ENCODE measurements around the gene HSPA14. TPM values are rescaled to one million over a fixed set of nuclear protein-coding genes. Genes with fewer than 3 reads are reported as not detected.

HSPA14 gene
- total RNA-seq, 1 experiment from 2014 or later, result 30.1 TPM

GRCh38 chr10:14837757-14838581, at the start of gene HSPA14, which contains the start of the genes CDNF and MSANTD7 (continued):
- no peak for TF ChIP-seq STAT6 (CRISPR knock-in tag; conservative IDR thresholded peaks at IDR 0.05; ENCODE audit: low read depth)
- peak; percentile 50; the same call in 1 of the 2 replicates for TF ChIP-seq SP1 (CRISPR knock-in tag; conservative IDR thresholded peaks at IDR 0.05)
- TF ChIP-seq CREM (CRISPR knock-in tag; IDR thresholded peaks at IDR 0.05), result peak; percentile 88; the same call in 1 of the 2 replicates
- peak; percentile 80 for TF ChIP-seq HMGXB4 (CRISPR knock-in tag; IDR thresholded peaks at IDR 0.05)
- TF ChIP-seq USF2 (CRISPR knock-in tag; IDR thresholded peaks at IDR 0.05), result no peak
- no peak for TF ChIP-seq ZNF263 (CRISPR knock-in tag; IDR thresholded peaks at IDR 0.05; ENCODE audit: low read depth)
- TF ChIP-seq JUN (CRISPR knock-in tag; IDR thresholded peaks at IDR 0.05), result no peak
- no peak for TF ChIP-seq CTCF (IDR thresholded peaks at IDR 0.05)
- TF ChIP-seq ATF1 (CRISPR knock-in tag; IDR thresholded peaks at IDR 0.05), result no peak
- TF ChIP-seq TCF7 (CRISPR knock-in tag; IDR thresholded peaks at IDR 0.05; ENCODE audit: low read depth), result 0 out of 2 replicates have a peak, but pooled peaks have one; percentile 30
- peak; percentile 91 for TF ChIP-seq E2F5 (CRISPR knock-in tag; IDR thresholded peaks at IDR 0.05)
- TF ChIP-seq ZNF281 (CRISPR knock-in tag; IDR thresholded peaks at IDR 0.05), result no peak
- TF ChIP-seq NR1H2 (CRISPR knock-in tag; IDR thresholded peaks at IDR 0.05), result no peak
- TF ChIP-seq FOXK1 (CRISPR knock-in tag; IDR thresholded peaks at IDR 0.05), result peak; percentile 84; the same call in 1 of the 2 replicates
- TF ChIP-seq JAZF1 (CRISPR knock-in tag; IDR thresholded peaks at IDR 0.05), result no peak
- no peak for TF ChIP-seq IRF1 (CRISPR knock-in tag; IDR thresholded peaks at IDR 0.05)

Data from WTC11 (cell line).